IPS-NIHi7 (cell line): ENCODE measurements around the gene NR0B1.

Experiments
- DNase-seq: peaks from one replicate; pipeline ENCODE4 v3.0.0; 2012; ENCODE audit warnings: mixed read lengths; ENCODE audit errors: extremely low spot score

Gene NR0B1

GRCh38 chrX:30270639-30271038 is 38.6 kb downstream of the NR0B1 start:
- no peak for DNase-seq

GRCh38 chrX:30262763-30263162 is 46.4 kb downstream of the NR0B1 start:
- no peak for DNase-seq

GRCh38 chrX:30261012-30261411 is 48.2 kb downstream of the NR0B1 start:
- DNase-seq, result no peak

- DNase-seq, result no peak
Measured at GRCh38 chrX:30259927-30260326, 49.3 kb downstream of the NR0B1 start.
